Measurements from ENCODE around the gene SPARCL1. TPM values are rescaled to one million over a fixed set of nuclear protein-coding genes. Genes with fewer than 3 reads are reported as not detected.
A peak's percentile ranks its signal among the peaks of the same experiment; 100 is the strongest.

SPARCL1 gene
- total and polyA plus RNA-seq, 9 of the 15 experiments (the other 6 are each of a cell fraction or from before 2014, with no cell fraction given), result 0.03 to 0.71 (median 0.05) TPM; not detected in 3

GRCh38 chr4:87433342-87433741 lies 95.8 kb downstream of the SPARCL1 start:
- peak; percentile 59 for TF ChIP-seq PKNOX1 (IDR thresholded peaks at IDR 0.05)
- no peak for TF ChIP-seq ZNF384 (IDR thresholded peaks at IDR 0.05; ENCODE audit: low read depth, low read length)
- peaks cover 47% of the 10 kb centered on the region for H3K79me2 ChIP-seq (ENCODE audit: control insufficient read depth, insufficient read depth, low read length)
- H2AFZ ChIP-seq (ENCODE audit: low read depth, low read length), result no peak overlapping the region
- POLR2A ChIA-PET, result interaction anchor here (0.6 kb wide), 2 partner anchors 11 to 19 kb away, joined by 3 read pairs; partner anchors contain the start of gene NUDT9
- intact Hi-C loops (cut with micrococcal nuclease), result no loop called here
- WGBS (ENCODE audit: insufficient coverage, low coverage, missing lambda C conversion rate), result 67% methylated on average over 2 of the region's 2 CpGs
- H3K9ac ChIP-seq (ENCODE audit: insufficient read depth in 1 of 2, low read depth in 2 of 2, low read length in 2 of 2), result no peak overlapping the region
- ATAC-seq (no peak), FAIRE-seq (peak; percentile 44), DNase-seq (ENCODE audit: extremely low read depth in 1 of 4, low spot score in 3 of 4) (no peak)
- no peaks in the 10 kb centered on the region for H3K27me3 ChIP-seq (ENCODE audit: control insufficient read depth in 2 of 2, insufficient read depth in 2 of 2, low read length in 2 of 2)
- H3K27ac ChIP-seq (ENCODE audit: extremely low read depth, low read depth, low read length), result no peak overlapping the region
- no peaks in the 10 kb centered on the region for H4K20me1 ChIP-seq (replicated peaks; ENCODE audit: control insufficient read depth, insufficient read depth, low read length)
- no peak overlapping the region for H3K4me3 ChIP-seq
- H3K9me3 ChIP-seq (replicated peaks; ENCODE audit: control insufficient read depth, insufficient read depth, low read depth, low read length), result no peaks in the 10 kb centered on the region
- no peak overlapping the region for H3K4me2 ChIP-seq (ENCODE audit: insufficient read depth, low read length)
- no TSS peak for BruUV-seq (replicated peaks)
- CTCF ChIA-PET (ENCODE audit: low intra/inter-chr PET ratio), result interaction anchor here (0.6 kb wide), 1 partner anchor 574 kb away, joined by 4 read pairs; no protein-coding TSS in a partner anchor
- H3K4me1 ChIP-seq (replicated peaks in 1 of 2; ENCODE audit: control insufficient read depth in 2 of 2, insufficient read depth in 2 of 2, low read length in 2 of 2), result peaks cover 0 to 7% of the 10 kb centered on the region in 2 experiments; a peak in 4 of 5 replicates
- H3K36me3 ChIP-seq (ENCODE audit: control insufficient read depth, insufficient read depth, low read length), result peaks cover 17% of the 10 kb centered on the region; the same call in 2 of the 3 replicates
- H3K9me1 ChIP-seq (ENCODE audit: control insufficient read depth, insufficient read depth, low read length), result no peaks in the 10 kb centered on the region
- in situ Hi-C loops (cut with MboI), result no loop called here

GRCh38 chr4:87430038-87430437 lies 99.1 kb downstream of the SPARCL1 start:
- ATAC-seq (no peak), DNase-seq (ENCODE audit: extremely low read depth in 1 of 4, low spot score in 3 of 4) (no peak), FAIRE-seq (no peak)
- no peak for TF ChIP-seq SAP30 (IDR thresholded peaks at IDR 0.05; ENCODE audit: borderline replicate concordance, insufficient read depth, low read depth, low read length, poor library complexity, severe bottlenecking)
- no peak for TF ChIP-seq WHSC1 (IDR thresholded peaks at IDR 0.05; ENCODE audit: low read length)
- no peak for TF ChIP-seq DACH1 (IDR thresholded peaks at IDR 0.05; ENCODE audit: partially characterized antibody)
- no peak for TF ChIP-seq CBX2 (IDR thresholded peaks at IDR 0.05; ENCODE audit: insufficient read depth, low read length, poor library complexity, severe bottlenecking)
- TF ChIP-seq MITF (IDR thresholded peaks at IDR 0.05), result no peak
- TF ChIP-seq RCOR1 (IDR thresholded peaks at IDR 0.05; ENCODE audit: borderline replicate concordance in 1 of 2, low read depth in 2 of 2, low read length in 2 of 2), result no peak
- TF ChIP-seq TGIF2 (CRISPR knock-in tag; IDR thresholded peaks at IDR 0.05), result no peak
- no peak for TF ChIP-seq ILF3 (IDR thresholded peaks at IDR 0.05; ENCODE audit: borderline replicate concordance)
- no peak for TF ChIP-seq MBD2 (IDR thresholded peaks at IDR 0.05; ENCODE audit: borderline replicate concordance, low read depth)
- no peak for TF ChIP-seq MEF2A (IDR thresholded peaks at IDR 0.05; ENCODE audit: control insufficient read depth, low read depth, low read length)
- no peak for TF ChIP-seq ZNF274 (IDR thresholded peaks at IDR 0.05; ENCODE audit: borderline replicate concordance, low read depth, low read length)
- TF ChIP-seq ZKSCAN1 (IDR thresholded peaks at IDR 0.05; ENCODE audit: low read depth, low read length), result no peak
- H3K9me1 ChIP-seq (ENCODE audit: control insufficient read depth, insufficient read depth, low read length), result no peaks in the 10 kb centered on the region
- no peaks in the 10 kb centered on the region for H3K27me3 ChIP-seq (ENCODE audit: control insufficient read depth in 2 of 2, insufficient read depth in 2 of 2, low read length in 2 of 2)
- 84% methylated on average over 2 of the region's 2 CpGs for WGBS (ENCODE audit: insufficient coverage, low coverage, missing lambda C conversion rate)
- BruUV-seq (replicated peaks), result no TSS peak
- no peak overlapping the region for H3K4me3 ChIP-seq
- H3K27ac ChIP-seq (ENCODE audit: extremely low read depth, low read depth, low read length), result no peak overlapping the region
- H3K9ac ChIP-seq (ENCODE audit: insufficient read depth in 1 of 2, low read depth in 2 of 2, low read length in 2 of 2), result no peak overlapping the region
- peaks cover 2% of the 10 kb centered on the region; the same call in 2 of the 3 replicates for H3K36me3 ChIP-seq (ENCODE audit: control insufficient read depth, insufficient read depth, low read length)
- peaks cover 0 to 7% of the 10 kb centered on the region in 2 experiments; a peak in 4 of 5 replicates for H3K4me1 ChIP-seq (replicated peaks in 1 of 2; ENCODE audit: control insufficient read depth in 2 of 2, insufficient read depth in 2 of 2, low read length in 2 of 2)
- ChIA-PET POLR2A (no interaction called here), CTCF (ENCODE audit: low intra/inter-chr PET ratio) (no interaction called here)
- H3K4me2 ChIP-seq (ENCODE audit: insufficient read depth, low read length), result no peak overlapping the region
- peaks cover 68% of the 10 kb centered on the region for H3K79me2 ChIP-seq (ENCODE audit: control insufficient read depth, insufficient read depth, low read length)
- H3K9me3 ChIP-seq (replicated peaks; ENCODE audit: control insufficient read depth, insufficient read depth, low read depth, low read length), result no peaks in the 10 kb centered on the region
- H2AFZ ChIP-seq (ENCODE audit: low read depth, low read length), result no peak overlapping the region
- intact Hi-C loops (cut with micrococcal nuclease), result no loop called here
- no peaks in the 10 kb centered on the region for H4K20me1 ChIP-seq (replicated peaks; ENCODE audit: control insufficient read depth, insufficient read depth, low read length)
- in situ Hi-C loops (cut with MboI), result no loop called here

Measured in K562 (cell line).